K562 (cell line): ENCODE measurements around the gene NDUFB8. TPM values are rescaled to one million over a fixed set of nuclear protein-coding genes. Genes with fewer than 3 reads are reported as not detected.
A peak's percentile ranks its signal among the peaks of the same experiment; 100 is the strongest.

Experiments
- BRD9 ChIP-seq: fragments of 450-650 bp; IDR thresholded peaks from 2 replicates; pipeline ENCODE4 v1.6.1; 2018; ENCODE audit warnings: low read depth; ENCODE audit not compliant: partially characterized antibody
- ETV6 ChIP-seq, 3 experiments: fragments of 150-350 bp in 1 of 3; sonication (generic) in 1 of 3; formaldehyde crosslinking in 1 of 3; IDR thresholded peaks; 2 replicates each; pipeline versions ENCODE4 v1.6.1 to v1.8.0; 2014 to 2022; ENCODE audit warnings: borderline replicate concordance in 2 of 3, low read depth in 2 of 3, antibody characterized with exemption in 1 of 3, low read length in 1 of 3, mild to moderate bottlenecking in 1 of 3, missing genetic modification reagents in 1 of 3
- FIP1L1 ChIP-seq: fragments of 200-400 bp; formaldehyde crosslinking; IDR thresholded peaks from 2 replicates; pipeline ENCODE4 v1.6.1; 2018; ENCODE audit warnings: mild to moderate bottlenecking, low read depth, low read length; ENCODE audit not compliant: poor library complexity, severe bottlenecking
- GATAD2B ChIP-seq: fragments of 450-650 bp; IDR thresholded peaks from 2 replicates; pipeline ENCODE4 v1.6.1; 2017; ENCODE audit warnings: mild to moderate bottlenecking, borderline replicate concordance
- JUN ChIP-seq, 2 experiments: sonication (generic) in 1 of 2; formaldehyde crosslinking in 1 of 2; IDR thresholded peaks; 2 replicates each; pipeline versions ENCODE4 v1.6.1 to v1.8.0; 2012 to 2022; ENCODE audit warnings: borderline replicate concordance in 2 of 2, mild to moderate bottlenecking in 2 of 2, improper control_type of control experiment in 1 of 2, low read depth in 1 of 2, low read length in 1 of 2, missing genetic modification reagents in 1 of 2
- MAFF ChIP-seq: IDR thresholded peaks from 2 replicates; pipeline ENCODE4 v1.6.1; 2012; ENCODE audit warnings: low read length, improper control_type of control experiment
- MAFK ChIP-seq: IDR thresholded peaks from 2 replicates; pipeline ENCODE4 v1.6.1; 2011; ENCODE audit warnings: low read length, improper control_type of control experiment
- MAZ ChIP-seq, 2 experiments: fragments of 450-650 bp in 1 of 2; sonication (generic) in 1 of 2; formaldehyde crosslinking; IDR thresholded peaks in 1 of 2; conservative IDR thresholded peaks in 1 of 2; 2 replicates each; pipeline versions ENCODE4 v1.4.0 to v1.5.0; 2020; ENCODE audit warnings: mild to moderate bottlenecking in 1 of 2, missing genetic modification reagents in 1 of 2
- PHTF2 ChIP-seq: fragments of 250-450 bp; sonication (Bioruptor Pico); IDR thresholded peaks from 2 replicates; pipeline ENCODE4 v1.5.0; 2021; ENCODE audit warnings: mild to moderate bottlenecking
- RBM25 ChIP-seq: fragments of 200-400 bp; formaldehyde crosslinking; IDR thresholded peaks from 2 replicates; pipeline ENCODE4 v1.6.1; 2018; ENCODE audit warnings: low read length, low read depth, moderate library complexity; ENCODE audit not compliant: severe bottlenecking
- RBM34 ChIP-seq: fragments of 200-400 bp; formaldehyde crosslinking; IDR thresholded peaks from 2 replicates; pipeline ENCODE4 v1.6.1; 2018; ENCODE audit warnings: low read length, borderline replicate concordance; ENCODE audit not compliant: insufficient read depth
- SLC30A9 ChIP-seq: fragments of 250-450 bp; sonication (Bioruptor Pico); IDR thresholded peaks from 2 replicates; pipeline ENCODE4 v1.8.0; 2022; ENCODE audit warnings: mild to moderate bottlenecking, moderate library complexity
- TAF15 ChIP-seq: fragments of 200-400 bp; formaldehyde crosslinking; IDR thresholded peaks from 2 replicates; pipeline ENCODE4 v1.6.1; 2017; ENCODE audit warnings: mild to moderate bottlenecking, low read depth, low read length, moderate library complexity
- ZNF165 ChIP-seq: fragments of 250-450 bp; sonication (Bioruptor Pico); IDR thresholded peaks from 2 replicates; pipeline ENCODE4 v1.4.0; 2020; ENCODE audit warnings: borderline replicate concordance
- polyA plus RNA-seq, 8 experiments: library from polyadenylated mRNA; depleted of rRNA in 4 of 8; stranded (reverse) in 5 of 8; unstranded in 3 of 8; fragments of >200 nt; fragmentation: Nextera tagmentation in 2 of 8; fragmentation: Illumina TruSeq in 1 of 8; extraction: Ambion mirVana in 2 of 8; extraction: Trizol in 1 of 8; gene quantifications; 2 replicates each; pipeline versions ENCODE4 v1.2.1 to v1.2.3, GENCODE V29; 2011 to 2014; ENCODE audit warnings: inconsistent platforms in 1 of 8, missing spikeins in 1 of 8
- total RNA-seq, 7 experiments: library from RNA; depleted of rRNA in 6 of 7; stranded (reverse); fragments of >200 nt in 6 of 7; fragmentation: Illumina TruSeq in 2 of 7; extraction: Trizol in 2 of 7; gene quantifications; 2 replicates each; pipeline versions ENCODE4 v1.2.1 to v1.2.3, GENCODE V29; 2011 to 2021; ENCODE audit warnings: low replicate concordance in 1 of 7
- TF ChIP-seq, protein P1 (sequence below): sonication (generic); formaldehyde crosslinking; IDR thresholded peaks from 2 replicates; pipeline ENCODE4 v1.8.0; 2022; ENCODE audit warnings: missing genetic modification reagents, mild to moderate bottlenecking, moderate library complexity, borderline replicate concordance
- TF ChIP-seq, protein P2 (sequence below): fragments of 450-650 bp; formaldehyde crosslinking; IDR thresholded peaks from 2 replicates; pipeline ENCODE4 v1.4.0; 2022; ENCODE audit warnings: missing genetic modification characterization
- TF ChIP-seq, protein P3 (sequence below): fragments of 250-450 bp; sonication (Bioruptor Pico); IDR thresholded peaks from 2 replicates; pipeline ENCODE4 v1.5.0; 2021
- TF ChIP-seq, protein P4 (sequence below): fragments of 250-450 bp; sonication (Bioruptor Pico); IDR thresholded peaks from 2 replicates; pipeline ENCODE4 v1.5.0; 2021; ENCODE audit warnings: mild to moderate bottlenecking, borderline replicate concordance
- TF ChIP-seq, protein P5 (sequence below): sonication (generic); formaldehyde crosslinking; IDR thresholded peaks from 2 replicates; pipeline ENCODE4 v1.8.1; 2022; ENCODE audit warnings: missing genetic modification reagents

NDUFB8 gene
- total and polyA plus RNA-seq, 9 of the 15 experiments (the other 6 are each of a cell fraction or from before 2014, with no cell fraction given) = 131 to 360 (median 199) TPM

DNA sequence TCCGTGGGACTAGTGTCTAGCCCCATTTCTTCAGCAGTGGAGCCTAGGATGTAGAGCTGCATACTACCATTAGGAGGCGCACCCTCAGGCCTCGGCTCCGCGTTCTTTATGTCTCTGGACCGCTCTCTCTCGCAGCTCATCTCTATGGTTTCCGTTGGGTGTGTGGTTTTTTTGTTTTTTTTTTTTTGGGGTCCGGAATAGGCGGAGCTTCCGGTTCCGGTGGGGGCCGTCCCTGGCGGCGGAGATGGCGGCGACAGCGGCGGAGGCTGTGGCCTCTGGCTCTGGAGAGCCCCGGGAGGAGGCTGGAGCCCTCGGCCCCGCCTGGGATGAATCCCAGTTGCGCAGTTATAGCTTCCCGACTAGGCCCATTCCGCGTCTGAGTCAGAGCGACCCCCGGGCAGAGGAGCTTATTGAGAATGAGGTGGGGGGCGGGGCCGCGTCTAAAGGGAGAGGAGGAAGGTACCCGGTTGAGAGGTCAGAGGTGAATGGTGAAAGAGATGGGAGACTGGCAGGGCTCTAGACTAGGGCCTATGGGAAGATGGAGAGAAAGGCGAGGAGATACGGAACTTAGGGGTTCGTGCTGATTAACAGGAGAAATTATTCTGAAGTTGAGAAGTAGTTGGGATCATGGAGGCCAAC is 6.2 kb upstream of the NDUFB8 start, which contains the start of gene HIF1AN (continued):
- TF ChIP-seq, protein P1, sequence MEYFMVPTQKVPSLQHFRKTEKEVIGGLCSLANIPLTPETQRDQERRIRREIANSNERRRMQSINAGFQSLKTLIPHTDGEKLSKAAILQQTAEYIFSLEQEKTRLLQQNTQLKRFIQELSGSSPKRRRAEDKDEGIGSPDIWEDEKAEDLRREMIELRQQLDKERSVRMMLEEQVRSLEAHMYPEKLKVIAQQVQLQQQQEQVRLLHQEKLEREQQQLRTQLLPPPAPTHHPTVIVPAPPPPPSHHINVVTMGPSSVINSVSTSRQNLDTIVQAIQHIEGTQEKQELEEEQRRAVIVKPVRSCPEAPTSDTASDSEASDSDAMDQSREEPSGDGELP (CRISPR knock-in tag) = no peak; the same call in 1 of the 2 replicates
- peak; percentile 60 to 87; a peak in 3 of 4 replicates for TF ChIP-seq MAZ (CRISPR knock-in tag; conservative IDR thresholded peaks at IDR 0.05 in 1 of 2, IDR thresholded peaks at IDR 0.05 in 1 of 2)
- no peak for TF ChIP-seq MAFK
- TF ChIP-seq PHTF2 (CRISPR knock-in tag) = no peak
- TF ChIP-seq, protein P2, sequence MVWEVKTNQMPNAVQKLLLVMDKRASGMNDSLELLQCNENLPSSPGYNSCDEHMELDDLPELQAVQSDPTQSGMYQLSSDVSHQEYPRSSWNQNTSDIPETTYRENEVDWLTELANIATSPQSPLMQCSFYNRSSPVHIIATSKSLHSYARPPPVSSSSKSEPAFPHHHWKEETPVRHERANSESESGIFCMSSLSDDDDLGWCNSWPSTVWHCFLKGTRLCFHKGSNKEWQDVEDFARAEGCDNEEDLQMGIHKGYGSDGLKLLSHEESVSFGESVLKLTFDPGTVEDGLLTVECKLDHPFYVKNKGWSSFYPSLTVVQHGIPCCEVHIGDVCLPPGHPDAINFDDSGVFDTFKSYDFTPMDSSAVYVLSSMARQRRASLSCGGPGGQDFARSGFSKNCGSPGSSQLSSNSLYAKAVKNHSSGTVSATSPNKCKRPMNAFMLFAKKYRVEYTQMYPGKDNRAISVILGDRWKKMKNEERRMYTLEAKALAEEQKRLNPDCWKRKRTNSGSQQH (CRISPR knock-in tag) = no peak
- TF ChIP-seq FIP1L1 = no peak
- no peak for TF ChIP-seq TAF15
- TF ChIP-seq SLC30A9 (CRISPR knock-in tag) = no peak
- no peak for TF ChIP-seq JUN (IDR thresholded peaks at IDR 0.05; ENCODE audit: borderline replicate concordance, low read depth, low read length)
- no peak for TF ChIP-seq JUN (CRISPR knock-in tag; IDR thresholded peaks at IDR 0.05; ENCODE audit: borderline replicate concordance)
- TF ChIP-seq BRD9 = no peak
- TF ChIP-seq RBM34 = no peak
- TF ChIP-seq MAFF = no peak
- TF ChIP-seq ETV6 (IDR thresholded peaks at IDR 0.05; ENCODE audit: borderline replicate concordance in 1 of 2, low read depth in 2 of 2, low read length in 1 of 2) = no peak
- no peak for TF ChIP-seq ETV6 (CRISPR knock-in tag; IDR thresholded peaks at IDR 0.05; ENCODE audit: borderline replicate concordance)
- TF ChIP-seq RBM25 = no peak
- TF ChIP-seq, protein P3, sequence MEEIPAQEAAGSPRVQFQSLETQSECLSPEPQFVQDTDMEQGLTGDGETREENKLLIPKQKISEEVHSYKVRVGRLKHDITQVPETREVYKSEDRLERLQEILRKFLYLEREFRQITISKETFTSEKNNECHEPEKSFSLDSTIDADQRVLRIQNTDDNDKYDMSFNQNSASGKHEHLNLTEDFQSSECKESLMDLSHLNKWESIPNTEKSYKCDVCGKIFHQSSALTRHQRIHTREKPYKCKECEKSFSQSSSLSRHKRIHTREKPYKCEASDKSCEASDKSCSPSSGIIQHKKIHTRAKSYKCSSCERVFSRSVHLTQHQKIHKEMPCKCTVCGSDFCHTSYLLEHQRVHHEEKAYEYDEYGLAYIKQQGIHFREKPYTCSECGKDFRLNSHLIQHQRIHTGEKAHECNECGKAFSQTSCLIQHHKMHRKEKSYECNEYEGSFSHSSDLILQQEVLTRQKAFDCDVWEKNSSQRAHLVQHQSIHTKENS (CRISPR knock-in tag) = no peak
- TF ChIP-seq, protein P4, sequence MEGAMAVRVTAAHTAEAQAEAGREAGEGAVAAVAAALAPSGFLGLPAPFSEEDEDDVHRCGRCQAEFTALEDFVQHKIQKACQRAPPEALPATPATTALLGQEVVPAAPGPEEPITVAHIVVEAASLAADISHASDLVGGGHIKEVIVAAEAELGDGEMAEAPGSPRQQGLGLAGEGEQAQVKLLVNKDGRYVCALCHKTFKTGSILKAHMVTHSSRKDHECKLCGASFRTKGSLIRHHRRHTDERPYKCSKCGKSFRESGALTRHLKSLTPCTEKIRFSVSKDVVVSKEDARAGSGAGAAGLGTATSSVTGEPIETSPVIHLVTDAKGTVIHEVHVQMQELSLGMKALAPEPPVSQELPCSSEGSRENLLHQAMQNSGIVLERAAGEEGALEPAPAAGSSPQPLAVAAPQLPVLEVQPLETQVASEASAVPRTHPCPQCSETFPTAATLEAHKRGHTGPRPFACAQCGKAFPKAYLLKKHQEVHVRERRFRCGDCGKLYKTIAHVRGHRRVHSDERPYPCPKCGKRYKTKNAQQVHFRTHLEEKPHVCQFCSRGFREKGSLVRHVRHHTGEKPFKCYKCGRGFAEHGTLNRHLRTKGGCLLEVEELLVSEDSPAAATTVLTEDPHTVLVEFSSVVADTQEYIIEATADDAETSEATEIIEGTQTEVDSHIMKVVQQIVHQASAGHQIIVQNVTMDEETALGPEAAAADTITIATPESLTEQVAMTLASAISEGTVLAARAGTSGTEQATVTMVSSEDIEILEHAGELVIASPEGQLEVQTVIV (CRISPR knock-in tag) = no peak
- TF ChIP-seq, protein P5, sequence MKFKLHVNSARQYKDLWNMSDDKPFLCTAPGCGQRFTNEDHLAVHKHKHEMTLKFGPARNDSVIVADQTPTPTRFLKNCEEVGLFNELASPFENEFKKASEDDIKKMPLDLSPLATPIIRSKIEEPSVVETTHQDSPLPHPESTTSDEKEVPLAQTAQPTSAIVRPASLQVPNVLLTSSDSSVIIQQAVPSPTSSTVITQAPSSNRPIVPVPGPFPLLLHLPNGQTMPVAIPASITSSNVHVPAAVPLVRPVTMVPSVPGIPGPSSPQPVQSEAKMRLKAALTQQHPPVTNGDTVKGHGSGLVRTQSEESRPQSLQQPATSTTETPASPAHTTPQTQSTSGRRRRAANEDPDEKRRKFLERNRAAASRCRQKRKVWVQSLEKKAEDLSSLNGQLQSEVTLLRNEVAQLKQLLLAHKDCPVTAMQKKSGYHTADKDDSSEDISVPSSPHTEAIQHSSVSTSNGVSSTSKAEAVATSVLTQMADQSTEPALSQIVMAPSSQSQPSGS (CRISPR knock-in tag) = no peak
- TF ChIP-seq GATAD2B = no peak
- TF ChIP-seq ZNF165 (CRISPR knock-in tag) = no peak
